Measurements from ENCODE around the gene LBHD1.
"Not testable (repeated sequence)": the region's sequence is repeated elsewhere in the genome, so short reads cannot be mapped to it uniquely, and the experiment has no call there.

The LBHD1 gene

DNA sequence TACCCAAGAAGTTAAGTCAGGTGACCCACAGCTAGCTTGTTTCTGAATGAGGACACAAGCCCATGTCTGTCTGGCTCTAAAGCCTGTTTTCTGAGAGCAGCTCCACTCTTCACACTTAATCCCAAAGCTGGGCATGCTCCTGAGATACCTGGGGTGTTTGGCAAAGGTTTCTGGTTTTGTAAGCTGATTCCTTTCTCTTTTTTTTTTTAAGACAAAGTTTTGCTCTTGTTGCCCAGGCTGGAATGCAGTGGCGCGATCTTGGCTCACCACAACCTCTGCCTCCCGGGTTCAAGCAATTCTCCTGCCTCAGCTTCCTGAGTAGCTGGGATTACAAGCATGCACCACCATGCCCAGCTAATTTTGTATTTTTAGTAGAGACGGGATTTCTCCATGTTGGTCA, 21.6 kb upstream of the LBHD1 start:
- not testable (repeated sequence) for DNase-seq

GRCh38 chr11:62689421-62690183, 17.5 kb upstream of the LBHD1 start, which contains the start of gene LRRN4CL:
TSS of gene LRRN4CL (minus strand) at chr11:62689530. CDS start at chr11:62688508, 1,022 bp downstream.
- no peak for DNase-seq

DNA sequence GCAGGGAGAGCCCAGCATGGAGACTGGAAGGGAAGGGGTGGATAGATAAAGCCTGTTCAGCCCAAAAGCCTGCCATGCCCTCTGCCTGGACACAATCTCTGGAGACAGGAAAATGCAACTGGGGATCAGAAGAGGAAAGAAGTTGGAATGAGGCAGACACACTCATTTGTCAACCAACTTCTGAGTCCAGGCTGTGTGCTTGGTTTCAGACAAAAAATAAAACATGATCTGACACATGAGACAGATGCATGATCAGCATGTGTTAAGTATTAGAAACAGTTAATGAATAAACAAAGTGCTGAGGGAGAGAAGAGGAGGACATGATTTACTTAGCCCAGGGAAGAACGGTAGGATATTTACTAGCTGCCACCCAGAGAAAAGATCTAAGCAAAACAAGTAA, 16.4 kb upstream of the LBHD1 start:
- no peak for DNase-seq

GRCh38 chr11:62687508-62688396, 15.7 kb upstream of the LBHD1 start:
- DNase-seq, result no peak

- no peak for DNase-seq
Observed at GRCh38 chr11:62682518-62682917, 10.5 kb upstream of the LBHD1 start.

DNA sequence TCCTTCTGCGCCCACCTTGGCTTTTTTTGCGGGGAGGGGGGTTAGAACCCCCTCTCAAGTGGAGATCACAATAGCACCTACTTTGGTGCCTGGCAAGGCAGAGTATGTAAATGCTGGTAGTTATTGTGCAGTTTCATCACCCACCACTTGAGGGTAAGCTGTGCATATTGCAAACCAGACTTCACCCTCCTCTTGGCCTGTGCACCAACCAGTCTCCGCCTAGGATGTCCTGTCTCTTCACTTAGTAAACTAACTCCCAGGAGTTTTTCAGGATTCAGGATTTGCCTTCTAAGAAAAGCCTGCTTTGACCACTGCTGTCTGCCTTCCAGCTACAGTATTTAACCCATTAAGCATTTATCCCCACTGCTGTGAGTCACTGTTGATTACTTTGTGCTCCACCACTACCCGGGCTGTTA, 8.8 kb upstream of the LBHD1 start:
- DNase-seq, result no peak

DNA sequence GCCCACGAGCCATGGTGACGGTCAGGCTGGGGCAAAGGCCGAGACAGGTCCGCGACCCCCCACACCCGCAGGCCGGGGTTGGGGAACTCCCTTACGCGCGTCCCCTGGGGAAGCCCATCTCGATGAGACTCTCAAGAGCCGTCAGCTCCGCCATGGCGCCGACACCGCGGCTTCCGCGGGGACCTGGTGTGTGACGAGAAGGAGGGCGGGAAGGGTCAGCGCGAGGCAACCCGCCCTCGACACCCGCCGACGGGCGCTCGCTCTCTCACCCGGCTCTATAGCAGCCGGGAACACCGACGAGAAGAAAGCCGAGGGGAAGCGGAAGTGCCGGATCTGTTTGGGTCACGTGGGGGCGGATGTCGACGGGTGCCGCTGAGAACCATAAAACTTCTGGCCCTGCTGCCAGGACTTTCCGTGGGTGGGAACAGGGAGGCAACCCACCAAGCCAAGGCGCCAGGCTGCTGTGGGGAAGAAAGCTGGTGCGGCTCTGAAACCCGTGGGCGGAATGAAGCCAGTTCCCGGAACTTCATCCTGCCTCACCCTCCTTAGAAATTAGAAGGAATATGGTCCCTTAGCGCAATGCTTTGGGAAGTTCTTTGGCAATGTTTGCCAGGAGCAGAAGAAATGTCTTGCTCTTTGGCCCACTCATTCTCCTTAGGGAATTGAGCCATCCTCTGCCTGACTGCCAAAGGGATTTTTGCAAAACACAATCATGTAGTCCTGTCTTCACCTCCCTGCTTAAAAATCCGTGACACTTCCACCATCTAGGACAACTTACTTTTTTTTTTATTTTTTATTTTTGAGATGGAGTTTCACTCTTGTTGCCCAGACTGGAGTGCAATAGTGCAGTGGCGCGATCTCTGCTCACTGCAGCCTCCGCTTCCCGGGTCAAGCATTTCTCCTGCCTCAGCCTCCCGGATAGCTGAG, 7.0 kb upstream of the LBHD1 start, which contains the start of gene UBXN1:
Gene UBXN1, minus strand, starts transcription at position 304 of the 927 bp plus-strand sequence. Its CDS starts 150 bp downstream, at position 154.
- peak; percentile 81 for DNase-seq

GRCh38 chr11:62678433-62678769, 6.3 kb upstream of the LBHD1 start:
- DNase-seq, result no peak

- DNase-seq, result no peak
Observed at GRCh38 chr11:62677714-62678113, 5.6 kb upstream of the LBHD1 start.

DNA sequence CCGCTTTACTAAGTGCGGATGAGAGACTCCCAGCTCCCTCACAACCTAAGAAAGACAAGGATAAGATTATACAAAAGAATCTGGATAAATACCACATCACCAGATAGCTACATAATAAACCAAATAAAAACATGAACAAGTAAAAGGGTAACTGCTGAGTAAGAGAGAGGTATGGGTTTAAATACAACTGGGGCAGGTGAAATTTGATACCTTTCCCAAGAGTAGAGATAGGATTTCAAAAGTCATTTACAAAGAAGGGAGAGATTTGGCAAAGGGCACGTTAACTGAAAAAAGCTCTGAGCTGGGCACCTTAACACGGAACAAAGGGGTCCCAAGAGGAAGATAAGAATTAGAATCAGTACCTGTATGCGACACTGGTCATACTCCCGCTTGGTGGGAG, 5.1 kb upstream of the LBHD1 start:
- DNase-seq, result no peak

- no peak for DNase-seq
Observed at GRCh38 chr11:62676698-62677097, 4.6 kb upstream of the LBHD1 start.

DNA sequence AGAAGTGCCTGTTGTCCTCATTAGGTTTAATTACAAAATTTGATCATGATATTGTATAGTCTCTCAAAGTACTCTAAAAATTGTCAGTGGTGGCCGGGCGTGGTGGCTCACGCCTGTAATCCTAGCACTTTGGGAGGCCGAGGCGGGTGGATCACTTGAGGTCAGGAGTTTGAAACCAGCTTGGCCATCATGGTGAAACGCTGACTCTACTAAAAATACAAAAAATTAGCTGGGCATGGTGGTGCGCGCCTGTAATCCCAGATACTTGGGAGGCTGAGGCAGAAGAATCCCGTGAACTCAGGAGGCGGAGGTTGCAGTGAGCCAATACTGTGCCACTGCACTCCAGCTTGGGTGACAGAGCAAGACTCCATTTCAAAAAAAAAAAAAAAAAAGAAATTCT, 3.3 kb upstream of the LBHD1 start:
- DNase-seq, result not testable (repeated sequence)

DNA sequence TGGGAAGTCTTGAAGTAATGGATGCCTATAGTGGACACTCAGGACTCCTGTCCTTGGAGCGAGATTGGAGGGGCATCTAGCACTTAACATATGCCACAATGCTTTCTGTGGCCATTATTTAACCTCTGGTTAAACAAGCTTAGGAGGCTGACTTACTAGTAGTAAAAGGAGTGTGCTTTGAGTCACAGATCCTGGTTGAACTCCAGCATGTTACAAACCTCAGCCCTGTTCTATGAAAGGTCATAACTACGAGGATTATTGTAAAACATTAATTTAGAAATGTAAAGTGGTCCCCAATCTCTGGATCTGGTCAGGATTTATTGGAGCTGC, 1.1 kb upstream of the LBHD1 start:
- no peak for DNase-seq

GRCh38 chr11:62671236-62671607, 845 bp downstream of the LBHD1 start:
- DNase-seq, result no peak

DNA sequence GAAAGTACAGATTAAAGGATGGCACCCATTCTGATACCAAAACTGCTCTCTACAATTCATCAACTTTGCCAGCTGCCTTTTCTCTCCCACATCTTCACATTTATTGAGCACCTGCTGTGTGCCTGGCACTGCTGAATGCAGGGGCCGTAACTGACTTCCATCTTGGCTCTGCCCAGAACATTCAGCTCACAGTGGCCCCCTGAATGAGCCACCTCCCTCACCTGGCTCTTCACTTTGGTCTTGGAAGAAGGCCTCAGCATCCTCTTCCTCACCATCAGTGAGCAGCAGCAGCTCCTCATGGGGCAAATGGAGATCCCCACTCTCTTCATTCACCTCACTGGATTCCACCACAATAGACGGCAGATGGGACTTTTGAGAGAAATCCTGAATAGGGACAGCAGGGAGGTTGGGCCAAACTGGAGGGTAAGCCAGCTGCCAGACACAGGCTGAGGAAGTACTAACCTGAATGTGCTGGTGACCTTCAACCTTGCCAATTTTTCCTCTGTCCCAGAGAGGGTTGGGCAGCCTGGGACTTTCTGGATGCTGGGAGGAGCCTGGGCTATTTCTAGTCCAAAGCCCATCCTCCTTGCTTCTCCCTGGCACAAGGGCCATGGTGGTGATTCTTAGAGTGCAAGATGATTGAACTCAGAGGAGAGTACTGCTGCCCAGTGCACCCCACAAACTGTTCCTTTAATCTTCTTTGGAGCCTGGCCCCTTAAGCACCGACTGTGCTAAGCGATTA, 2.5 kb downstream of the LBHD1 start:
- DNase-seq, result no peak

DNA sequence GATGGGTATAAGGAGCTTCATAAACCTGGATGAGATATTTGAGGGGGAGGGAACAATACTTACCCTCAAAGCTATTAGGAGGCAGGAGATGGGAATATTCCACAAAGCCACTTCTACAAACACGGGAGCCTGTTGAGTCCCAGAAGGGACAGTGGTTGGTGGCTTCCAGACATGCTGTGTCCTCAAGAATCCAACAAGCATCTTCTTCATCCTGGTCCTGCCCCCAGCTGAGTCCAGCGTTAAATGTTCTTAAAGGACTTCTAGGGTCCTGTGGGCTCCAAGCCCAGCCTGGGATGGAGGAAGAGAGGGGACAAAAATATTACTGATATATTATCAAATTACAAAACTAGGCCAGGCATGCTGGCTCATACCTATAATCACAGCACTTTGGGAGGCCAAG, 4.6 kb downstream of the LBHD1 start:
- DNase-seq, result no peak

GRCh38 chr11:62666259-62666926, 5.7 kb downstream of the LBHD1 start:
- no peak for DNase-seq

DNA sequence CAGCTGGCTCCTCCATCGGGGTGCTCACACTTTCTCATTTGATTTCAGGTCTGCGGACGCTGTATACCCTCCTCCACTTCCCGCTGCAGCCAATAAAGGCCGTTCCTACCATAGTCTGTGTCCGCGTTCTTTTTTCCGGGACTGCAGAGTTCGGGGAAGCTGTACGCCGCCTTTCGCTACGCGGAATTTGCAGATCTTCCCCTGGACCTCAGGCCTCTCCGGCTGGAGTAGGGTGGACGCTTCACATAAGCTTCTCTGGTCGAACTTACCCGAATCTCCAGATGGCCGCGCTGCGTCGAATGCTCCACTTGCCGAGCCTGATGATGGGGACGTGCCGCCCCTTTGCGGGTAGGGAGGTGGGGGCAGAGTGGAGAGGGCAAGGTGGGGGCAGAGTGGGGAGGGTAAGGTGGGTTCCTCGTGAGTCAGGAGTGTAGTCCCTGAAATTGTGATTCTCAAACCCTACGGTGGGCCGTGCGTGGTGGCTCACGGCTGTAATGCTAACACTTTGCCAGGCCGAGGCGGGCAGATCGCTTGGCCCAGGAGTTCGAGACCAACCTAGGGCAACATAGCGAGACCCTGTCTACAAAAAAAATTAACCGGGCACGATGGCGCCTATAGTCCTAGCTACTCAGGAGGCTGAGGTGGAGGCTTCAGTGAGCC, 6.3 kb downstream of the LBHD1 start:
- peak; percentile 57 for DNase-seq

DNA sequence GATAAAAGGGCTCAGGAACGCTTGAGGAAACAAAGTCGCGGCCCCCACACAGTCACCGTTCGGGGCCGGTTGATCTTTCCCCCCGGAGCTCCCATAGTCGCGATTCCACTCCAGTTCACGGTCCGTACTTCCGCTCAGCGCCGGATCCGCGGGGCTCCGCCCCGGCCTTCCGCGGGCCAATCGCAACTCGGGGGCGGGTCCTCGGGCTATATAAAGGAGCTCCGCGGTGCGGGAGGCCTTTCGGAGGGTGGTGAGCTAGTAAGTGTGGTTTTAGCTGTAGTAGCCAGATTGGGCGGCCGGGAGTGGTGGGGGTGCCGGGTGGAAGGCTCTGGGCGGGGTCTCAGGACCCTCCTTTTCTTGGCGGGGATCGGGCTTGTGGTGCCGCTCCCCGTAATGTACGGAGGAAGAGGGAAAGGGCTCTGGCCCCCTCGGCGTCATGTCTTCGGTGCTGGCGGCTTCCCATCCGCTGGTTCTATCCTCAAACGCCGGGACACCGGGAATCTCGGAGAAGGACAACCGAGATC, 6.9 kb downstream of the LBHD1 start, which contains the start of the genes C11orf98 and CSKMT:
Gene C11orf98, minus strand, starts transcription at position 136 of the 524 bp plus-strand sequence. Its CDS starts 41 bp downstream, at position 95.
Gene CSKMT, plus strand, starts transcription at position 238 of the 524 bp plus-strand sequence. CDS start 568 bp downstream, outside the sequence.
- DNase-seq, result peak; percentile 96

DNA sequence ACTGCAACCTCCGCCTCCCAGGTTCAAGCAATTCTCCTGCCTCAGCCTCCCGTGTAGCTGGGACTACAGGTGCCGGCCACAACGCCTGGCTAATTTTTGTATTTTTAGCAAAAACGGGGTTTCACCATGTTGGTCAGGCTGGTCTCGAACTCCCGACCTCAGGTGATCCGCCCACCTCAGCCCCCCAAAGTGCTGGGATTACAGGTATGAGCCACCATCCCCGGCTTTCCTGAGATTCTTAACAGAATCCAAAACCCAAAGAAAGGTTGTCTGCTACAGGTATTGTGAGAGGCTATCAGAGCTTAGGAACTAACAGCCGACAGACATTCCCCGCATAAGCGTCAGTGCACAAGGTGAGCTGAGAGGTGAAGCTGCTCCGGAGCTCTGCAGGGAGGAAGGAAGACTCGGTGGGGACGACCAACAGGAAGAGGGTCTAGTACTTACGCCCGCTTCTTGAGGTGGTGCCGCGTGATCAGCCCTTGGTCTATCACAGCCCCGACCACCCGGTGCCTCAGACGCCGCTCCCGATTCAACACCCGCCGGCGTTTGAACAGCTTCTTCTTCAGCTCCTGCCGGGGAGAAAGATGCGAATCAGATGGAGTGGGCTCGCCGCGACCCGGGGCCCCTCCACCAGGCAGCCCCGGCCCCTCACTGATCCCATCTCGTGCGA, 7.5 kb downstream of the LBHD1 start:
- DNase-seq, result no peak

Measured in activated CD4-positive, CD25-positive, alpha-beta regulatory T cell treated with anti-CD3 and anti-CD28 coated beads, Interleukin-2, amount 50 U/mL, for 72 hours (primary cell).